GM12878 (cell line): ENCODE data around the gene SLC35E2B. TPM values are rescaled to one million over a fixed set of nuclear protein-coding genes. Genes with fewer than 3 reads are reported as not detected.

ENCODE experiments used
- ATAC-seq: fragments of 200-7000 bp; cut with Tn5 transposase; 3 replicates; pipeline ENCODE4 v1.9.1; 2020; ENCODE audit warnings: mild to moderate bottlenecking, moderate library complexity
- BruUV-seq: library from RNA; stranded (reverse); fragments of 400-500 nt; replicated peaks from 2 replicates; lab custom pipeline; 2021; lab: Mats Ljungman, UMichigan
- CTCF ChIA-PET: fragments of 300-600 bp; sonication (Branson Sonifier 250); formaldehyde crosslinking; extraction: SDS; loops from one replicate; lab custom pipeline; 2021; ENCODE audit warnings: inconsistent platforms; lab: Yijun Ruan, JAX
- POLR2A ChIA-PET: fragments of 350-600 bp; formaldehyde crosslinking; extraction: SDS; loops from one replicate; lab custom pipeline; 2021; ENCODE audit warnings: inconsistent platforms; lab: Charles Lee
- RAD21 ChIA-PET: fragments of 300-600 bp; sonication (Branson Sonifier 250); formaldehyde crosslinking; loops from one replicate; lab custom pipeline; 2023; ENCODE audit warnings: antibody characterized with exemption; ENCODE audit not compliant: unreplicated experiment; lab: Charles Lee
- SMC1A ChIA-PET: fragments of 300-600 bp; sonication (Branson Sonifier 250); formaldehyde crosslinking; loops from one replicate; lab custom pipeline; 2023; ENCODE audit not compliant: unreplicated experiment, uncharacterized antibody; lab: Charles Lee
- DNase-seq: peaks from one replicate; pipeline ENCODE4 v3.0.0-alpha.2; 2011; ENCODE audit warnings: low read depth, low spot score
- FAIRE-seq: peaks from 3 replicates; lab custom pipeline; 2011; peaks lifted over from hg19 to GRCh38; lab: Jason Lieb, UNC
- H2AFZ ChIP-seq: 2 replicates; pipeline ENCODE4 v1.6.0; 2011; ENCODE audit warnings: low read depth, low read length, control low read depth; ENCODE audit not compliant: control insufficient read depth
- H3K27ac ChIP-seq: 2 replicates; pipeline ENCODE4 v1.5.1; 2011; ENCODE audit warnings: control low read depth; ENCODE audit not compliant: control insufficient read depth, insufficient read depth
- H3K27me3 ChIP-seq, 2 experiments: replicated peaks in 1 of 2; 2 replicates each; pipeline versions ENCODE4 v1.6.0 to v1.6.1; 2011; ENCODE audit warnings: low read length in 1 of 2; ENCODE audit not compliant: control insufficient read depth in 2 of 2, insufficient read depth in 2 of 2
- H3K36me3 ChIP-seq, 2 experiments: 2 replicates each; pipeline ENCODE4 v1.5.1; 2011; ENCODE audit warnings: low read length in 1 of 2; ENCODE audit not compliant: control insufficient read depth in 2 of 2, insufficient read depth in 2 of 2
- H3K4me1 ChIP-seq: 2 replicates; pipeline ENCODE4 v1.6.1; 2011; ENCODE audit warnings: mild to moderate bottlenecking, low read length, moderate library complexity, mixed read lengths; ENCODE audit not compliant: control insufficient read depth, insufficient read depth
- H3K4me2 ChIP-seq: 2 replicates; pipeline ENCODE4 v1.6.0; 2011; ENCODE audit warnings: control low read depth; ENCODE audit not compliant: control insufficient read depth, insufficient read depth
- H3K4me3 ChIP-seq: fragments of 200-600 bp; sonication (generic); 2 replicates; pipeline ENCODE4 v1.5.1; 2016
- H3K79me2 ChIP-seq: 2 replicates; pipeline ENCODE4 v1.6.0; 2011; ENCODE audit warnings: low read length; ENCODE audit not compliant: control insufficient read depth, insufficient read depth
- H3K9ac ChIP-seq: 2 replicates; pipeline ENCODE4 v1.8.0; 2011; ENCODE audit warnings: low read length, control low read depth, mixed read lengths; ENCODE audit not compliant: control insufficient read depth, insufficient read depth
- H3K9me3 ChIP-seq: replicated peaks from 3 replicates; pipeline ENCODE4 v1.5.1; 2011; ENCODE audit warnings: mild to moderate bottlenecking, low read length; ENCODE audit not compliant: control insufficient read depth, insufficient read depth
- H4K20me1 ChIP-seq: 2 replicates; pipeline ENCODE4 v1.6.0; 2011; ENCODE audit not compliant: control insufficient read depth, insufficient read depth
- BCL3 ChIP-seq: IDR thresholded peaks from 2 replicates; pipeline ENCODE4 v1.6.1; 2011; ENCODE audit warnings: borderline replicate concordance, low read depth, mild to moderate bottlenecking, moderate library complexity, low read length; ENCODE audit not compliant: insufficient read depth, poor library complexity, severe bottlenecking
- BHLHE40 ChIP-seq, 2 experiments: fragments of 450-650 bp in 1 of 2; IDR thresholded peaks; 2 replicates each; pipeline ENCODE4 v1.6.1; 2011 to 2017; ENCODE audit warnings: low read depth in 2 of 2, borderline replicate concordance in 1 of 2, improper control_type of control experiment in 1 of 2, low read length in 1 of 2, mild to moderate bottlenecking in 1 of 2
- BMI1 ChIP-seq: fragments of 450-650 bp; IDR thresholded peaks from 2 replicates; pipeline ENCODE4 v1.6.1; 2016; ENCODE audit warnings: mild to moderate bottlenecking, moderate library complexity, borderline replicate concordance
- CHD4 ChIP-seq: fragments of 200-600 bp; sonication (generic); IDR thresholded peaks from 2 replicates; pipeline ENCODE4 v1.6.1; 2016; ENCODE audit warnings: mild to moderate bottlenecking
- NKRF ChIP-seq: fragments of 450-650 bp; conservative IDR thresholded peaks from 2 replicates; pipeline ENCODE4 v1.6.1; 2017; ENCODE audit warnings: mild to moderate bottlenecking, moderate library complexity
- POLR2AphosphoS5 ChIP-seq: IDR thresholded peaks from 2 replicates; pipeline ENCODE4 v1.6.1; 2011; ENCODE audit warnings: mild to moderate bottlenecking, low read length, inconsistent platforms
- RAD21 ChIP-seq: IDR thresholded peaks from 2 replicates; pipeline ENCODE4 v1.6.1; 2011; ENCODE audit warnings: mild to moderate bottlenecking, low read depth, low read length, moderate library complexity; ENCODE audit not compliant: insufficient read depth
- RAD51 ChIP-seq: fragments of 450-650 bp; IDR thresholded peaks from 2 replicates; pipeline ENCODE4 v1.6.1; 2016; ENCODE audit warnings: moderate library complexity, mild to moderate bottlenecking, inconsistent platforms
- STAT1 ChIP-seq: fragments of 450-650 bp; conservative IDR thresholded peaks from 2 replicates; pipeline ENCODE4 v1.6.1; 2014; ENCODE audit warnings: antibody characterized with exemption, mild to moderate bottlenecking
- ZBTB40 ChIP-seq: fragments of 450-650 bp; IDR thresholded peaks from 2 replicates; pipeline ENCODE4 v1.6.1; 2016; ENCODE audit warnings: mild to moderate bottlenecking, moderate library complexity, borderline replicate concordance
- ZNF687 ChIP-seq: fragments of 450-650 bp; IDR thresholded peaks from 2 replicates; pipeline ENCODE4 v1.6.1; 2017; ENCODE audit warnings: mild to moderate bottlenecking, moderate library complexity
- WGBS: methylation state at CpG from one replicate; pipeline ENCODE4 v1.1.6; 2016; ENCODE audit warnings: low lambda C conversion rate; ENCODE audit not compliant: insufficient replicate concordance, insufficient coverage; ENCODE audit errors: missing lambda C conversion rate; 5-methylcytosine and 5-hydroxymethylcytosine counted together
- in situ Hi-C: fragments of 300-500 bp; cut with MboI; formaldehyde crosslinking; loops from 9 replicates; pipeline ENCODE4 v1.14.3; 2018; ENCODE audit warnings: mixed read lengths
- intact Hi-C: fragments of 100-400 bp; cut with micrococcal nuclease; formaldehyde crosslinking; loops from one replicate; pipeline ENCODE4 v1.14.2; 2022; ENCODE audit not compliant: unreplicated experiment
- polyA plus RNA-seq, 11 experiments: library from polyadenylated mRNA; depleted of rRNA in 4 of 11; unstranded in 6 of 11; stranded (reverse) in 5 of 11; fragments of >200 nt; fragmentation: Nextera tagmentation in 4 of 11; fragmentation: Illumina TruSeq in 1 of 11; extraction: Ambion mirVana in 4 of 11; extraction: Trizol in 1 of 11; gene quantifications; 1 replicate in 1 of 11; 2 replicates in 10 of 11; pipeline versions ENCODE4 v1.2.1 to v1.2.3, GENCODE V29; 2011 to 2016; ENCODE audit warnings: inconsistent platforms in 2 of 11, missing spikeins in 2 of 11, low read depth in 1 of 11
- total RNA-seq, 4 experiments: library from RNA; depleted of rRNA in 3 of 4; stranded (reverse); fragments of >200 nt in 3 of 4; fragmentation: Illumina TruSeq in 1 of 4; extraction: Trizol in 1 of 4; gene quantifications; 2 replicates each; pipeline versions ENCODE4 v1.2.1 to v1.2.3, GENCODE V29; 2013 to 2021

SLC35E2B gene
- total and polyA plus RNA-seq, 10 of the 15 experiments (the other 5 are each of a cell fraction or from before 2014, with no cell fraction given) = 2.6 to 36.7 (median 18.6) TPM

- RAD21 ChIA-PET = no interaction called here
- Histone ChIP-seq H3K79me2 (no peaks in the 10 kb centered on the region), H2AFZ (no peak overlapping the region), H3K9me3 (no peaks in the 10 kb centered on the region), H3K36me3 (no peaks in the 10 kb centered on the region), H3K9ac (no peak overlapping the region), H4K20me1 (no peaks in the 10 kb centered on the region), H3K27me3 (peaks cover 0 to 2% of the 10 kb centered on the region in 2 experiments; a peak in 2 of 4 replicates), H3K4me3 (no peak overlapping the region), H3K4me1 (no peaks in the 10 kb centered on the region), H3K27ac (no peak overlapping the region), H3K4me2 (no peak overlapping the region)
- 89% methylated on average over 11 of the region's 37 CpGs for WGBS
- FAIRE-seq = no peak
- in situ Hi-C loops = no loop called here
- POLR2A ChIA-PET = no interaction called here
- CTCF ChIA-PET = no interaction called here
- no peak for DNase-seq
- no peak for ATAC-seq
- BruUV-seq = no TSS peak
- SMC1A ChIA-PET = no interaction called here
- intact Hi-C loops = no loop called here
- TF ChIP-seq NKRF (no peak), RAD21 (no peak), ZBTB40 (no peak), BHLHE40 (IDR thresholded peaks at IDR 0.05; ENCODE audit: borderline replicate concordance in 1 of 2, low read depth in 2 of 2, low read length in 1 of 2) (no peak), POLR2AphosphoS5 (no peak), ZNF687 (no peak), RAD51 (no peak), BCL3 (no peak), CHD4 (no peak), BMI1 (no peak), STAT1 (no peak)
These were observed 65.2 kb downstream of the SLC35E2B start for GRCh38 chr1:1627261-1627828.
